HG02870 (cell line): Measurements from ENCODE around the gene ORM2.

Source experiments
- ATAC-seq: cut with Tn5 transposase; IDR thresholded peaks from one replicate; pipeline ENCODE4 v1.9.1; 2021; ENCODE audit warnings: mild to moderate bottlenecking, moderate library complexity; ENCODE audit not compliant: unreplicated experiment

The ORM2 gene

DNA sequence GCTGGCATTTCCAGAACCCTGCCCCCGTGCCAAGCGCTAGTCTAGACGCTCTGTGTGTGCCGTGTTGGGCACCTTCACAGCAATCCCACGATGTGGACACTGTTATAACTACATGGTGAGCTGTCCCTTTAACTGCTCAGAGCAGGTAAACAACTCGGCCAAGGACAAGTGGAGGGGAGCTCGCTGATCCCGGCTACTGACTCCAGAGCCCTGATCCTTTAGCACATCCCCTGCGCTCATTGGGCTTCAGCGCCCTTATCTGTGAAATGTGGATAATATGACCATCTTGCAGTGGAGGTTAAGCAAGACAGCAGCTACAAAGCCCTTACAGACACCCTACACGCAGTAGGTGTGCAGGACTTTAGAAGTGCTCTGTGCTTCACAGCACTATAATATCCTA is 16.5 kb downstream of the ORM2 start:
- ATAC-seq: no peak

DNA sequence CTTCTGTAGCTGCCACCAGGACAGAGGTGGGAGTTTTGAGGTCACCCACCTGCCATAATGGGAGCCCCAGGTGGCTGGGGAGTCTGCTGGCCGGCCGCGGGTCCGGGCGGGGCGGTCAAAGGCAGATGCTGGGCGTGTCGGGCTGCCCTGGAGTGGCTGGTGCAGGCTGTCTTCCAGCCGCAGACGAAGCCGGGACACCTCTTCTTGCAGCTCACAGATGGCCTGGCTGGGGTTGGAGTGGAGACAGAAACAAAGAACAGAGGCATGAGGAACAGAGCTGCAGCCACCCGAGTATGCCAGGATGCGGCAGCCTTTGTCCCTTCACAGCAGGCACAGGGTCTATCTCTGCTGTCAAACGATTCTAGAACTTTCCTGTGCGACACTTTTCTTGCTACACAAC is 18.0 kb downstream of the ORM2 start:
- ATAC-seq: no peak

DNA sequence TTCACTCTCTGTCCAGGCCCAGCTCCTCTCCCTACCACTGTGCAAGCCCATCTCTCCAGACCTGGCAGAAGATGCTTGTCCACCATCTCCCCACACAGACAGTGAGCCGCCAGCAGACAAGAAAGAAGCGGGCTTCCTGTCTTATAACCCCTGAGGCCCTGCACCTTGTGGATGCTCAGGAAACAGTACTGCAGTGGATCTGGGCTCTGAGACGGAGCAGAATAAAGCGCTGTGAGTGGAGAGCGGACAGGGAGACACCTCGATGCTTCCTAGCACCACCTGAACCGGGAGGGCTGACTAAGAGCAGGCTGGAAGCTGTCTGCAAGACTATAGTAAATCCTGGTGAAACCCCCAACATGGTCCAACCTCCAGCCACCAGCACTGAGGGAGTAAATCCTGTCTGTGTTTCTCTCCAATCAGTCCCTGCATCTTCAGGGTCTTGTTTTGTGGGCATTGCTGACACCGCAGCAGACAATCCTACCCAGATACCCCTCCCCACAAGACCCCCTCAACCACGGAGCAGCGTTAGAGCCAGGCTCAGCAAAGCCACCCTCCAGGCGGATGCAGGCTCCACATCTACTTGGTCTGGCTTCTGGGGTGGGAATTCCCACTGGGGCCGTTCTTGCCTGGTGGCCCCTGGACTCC is 18.7 kb downstream of the ORM2 start:
- ATAC-seq: no peak

DNA sequence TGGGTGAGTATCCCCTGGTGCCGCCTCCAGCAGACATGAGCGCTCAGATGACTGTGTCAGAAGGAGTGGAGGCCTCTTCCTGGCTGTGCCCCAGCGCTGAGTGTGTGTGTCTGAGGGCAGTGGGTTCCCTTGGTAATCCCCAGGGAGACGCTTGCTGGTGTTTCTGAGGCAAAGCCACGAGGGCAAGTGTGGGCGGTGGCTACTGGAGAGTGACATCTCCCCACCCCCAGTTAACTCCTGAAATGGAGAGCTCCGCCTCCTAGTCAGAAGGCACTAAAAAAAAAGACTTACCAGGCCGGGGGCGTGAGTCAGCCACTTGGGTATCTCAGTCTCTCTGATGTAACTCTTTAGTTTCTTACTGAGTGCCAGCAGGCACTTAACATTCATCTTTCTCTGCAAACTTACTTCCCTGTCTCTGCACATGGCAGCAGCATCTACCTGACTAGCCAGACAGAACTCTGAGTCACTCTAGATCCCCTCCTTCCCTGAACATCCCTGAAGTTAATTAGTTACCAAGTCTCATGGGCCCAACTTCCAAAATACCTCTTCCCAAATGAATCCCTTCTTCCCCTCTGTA is 19.3 kb downstream of the ORM2 start:
- ATAC-seq: peak; percentile 89

GRCh38 chr9:114349713-114350480 is 20.2 kb downstream of the ORM2 start:
- no peak for ATAC-seq

GRCh38 chr9:114350636-114351401 is 21.1 kb downstream of the ORM2 start:
- no peak for ATAC-seq

GRCh38 chr9:114351932-114352331 is 22.3 kb downstream of the ORM2 start:
- no peak for ATAC-seq

GRCh38 chr9:114355821-114356220 is 26.2 kb downstream of the ORM2 start:
- no peak for ATAC-seq

DNA sequence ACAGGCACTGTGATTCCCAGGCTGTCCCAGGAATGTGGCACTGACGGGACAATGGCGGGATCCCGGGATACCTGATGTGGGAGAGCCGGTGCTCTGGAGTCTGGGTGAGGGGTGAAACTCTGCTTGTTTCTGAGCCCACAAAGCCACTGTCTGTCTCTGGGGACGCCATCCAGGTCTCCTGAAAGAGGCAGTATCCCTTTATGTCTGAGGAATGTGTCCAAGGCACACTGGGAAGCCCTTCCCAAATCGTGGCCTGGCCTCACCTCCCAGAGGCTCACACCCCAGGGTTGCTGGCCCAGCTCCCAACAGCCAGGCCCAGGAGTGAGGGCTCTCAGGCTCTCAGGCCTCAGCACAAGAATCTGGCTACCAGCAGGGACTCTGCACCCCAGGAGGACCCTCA is 27.1 kb downstream of the ORM2 start:
- ATAC-seq: no peak

- ATAC-seq: no peak
Observed at GRCh38 chr9:114357360-114357759, 27.7 kb downstream of the ORM2 start.

DNA sequence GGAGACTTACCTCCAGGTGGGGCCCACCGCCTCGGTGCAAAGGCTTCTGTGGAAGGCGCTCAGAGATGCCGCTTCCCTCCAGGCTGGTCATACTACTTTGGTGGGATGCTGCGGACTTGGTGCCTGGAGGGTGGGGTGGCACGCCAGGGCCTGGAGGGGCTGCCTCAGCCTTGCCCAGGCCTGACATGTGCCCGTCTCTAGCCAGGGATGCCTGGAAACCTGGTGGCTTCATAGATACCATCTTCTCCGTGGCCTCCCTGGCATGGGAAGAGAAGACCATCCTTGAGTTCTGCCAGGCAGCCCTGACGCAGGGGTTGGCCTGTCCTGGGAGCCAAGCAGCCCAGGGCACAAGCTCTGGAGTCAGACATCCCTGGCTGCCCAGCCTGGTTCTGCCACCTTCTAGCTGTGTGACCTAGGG is 28.3 kb downstream of the ORM2 start:
- no peak for ATAC-seq

GRCh38 chr9:114359801-114360200 is 30.1 kb downstream of the ORM2 start:
- ATAC-seq: no peak

GRCh38 chr9:114361542-114361941 is 31.9 kb downstream of the ORM2 start:
- ATAC-seq: no peak

GRCh38 chr9:114362394-114362793 is 32.7 kb downstream of the ORM2 start:
- no peak for ATAC-seq

- no peak for ATAC-seq
Observed at GRCh38 chr9:114363424-114363823, 33.8 kb downstream of the ORM2 start.

DNA sequence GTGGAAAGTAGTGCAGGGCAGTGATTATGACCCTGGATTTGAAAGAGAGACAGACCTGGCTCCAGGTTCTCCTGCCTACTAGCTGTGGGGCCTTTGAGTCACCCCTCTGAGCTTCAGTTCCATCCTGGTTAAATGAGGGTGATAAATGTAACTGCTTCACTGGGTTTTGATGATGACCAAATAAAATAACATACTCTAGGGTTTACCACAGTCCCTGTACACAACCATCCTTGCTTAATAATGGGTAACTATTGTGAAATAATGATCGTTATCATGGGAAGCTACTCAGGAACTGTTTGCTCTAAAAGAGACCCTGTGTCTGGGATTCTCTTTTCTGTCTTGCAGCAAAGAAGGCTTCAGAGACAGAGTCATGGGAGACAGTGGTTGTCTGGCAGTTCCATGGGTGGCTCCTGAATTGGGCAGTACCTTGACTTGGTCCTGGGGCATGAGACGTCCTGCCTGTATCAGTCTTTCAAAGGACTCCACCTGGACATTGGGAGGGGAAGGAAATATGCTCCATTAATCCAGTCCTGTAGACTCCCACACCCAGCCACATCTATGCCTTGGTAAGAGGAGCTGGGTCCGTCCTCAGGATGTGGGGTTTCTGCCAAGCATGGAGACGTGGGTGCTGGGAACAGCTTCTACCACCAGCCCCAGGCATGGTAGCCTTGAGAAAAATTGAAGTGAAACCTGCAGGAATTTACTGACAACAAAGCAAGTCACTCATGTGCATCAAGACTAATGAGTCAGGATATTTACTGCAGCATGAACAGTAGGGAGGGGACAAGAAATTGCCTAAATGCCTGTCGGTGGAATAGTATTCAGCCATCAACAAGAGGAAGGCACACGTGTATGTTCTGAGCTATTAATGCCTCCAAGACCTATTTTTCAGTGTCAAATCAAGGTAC is 34.7 kb downstream of the ORM2 start:
- no peak for ATAC-seq

DNA sequence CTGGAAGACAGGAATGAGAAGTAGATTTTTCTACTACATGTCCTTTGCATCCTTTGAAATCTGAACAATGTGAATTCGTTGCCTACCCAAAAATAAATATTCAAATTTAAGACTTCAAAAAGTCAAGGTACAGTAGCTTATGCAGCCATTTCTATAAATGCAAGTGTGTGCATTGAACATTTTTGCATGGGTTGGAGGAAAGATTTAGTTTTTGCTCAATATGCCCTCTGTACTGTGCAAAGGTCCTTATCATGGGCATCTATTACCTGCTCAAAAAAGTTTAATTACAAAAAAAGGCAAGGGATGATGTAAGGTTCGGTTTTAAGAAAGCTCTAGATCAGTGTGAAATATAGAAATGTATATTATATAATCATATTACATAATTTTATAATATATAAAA is 35.5 kb downstream of the ORM2 start:
- ATAC-seq: no peak

DNA sequence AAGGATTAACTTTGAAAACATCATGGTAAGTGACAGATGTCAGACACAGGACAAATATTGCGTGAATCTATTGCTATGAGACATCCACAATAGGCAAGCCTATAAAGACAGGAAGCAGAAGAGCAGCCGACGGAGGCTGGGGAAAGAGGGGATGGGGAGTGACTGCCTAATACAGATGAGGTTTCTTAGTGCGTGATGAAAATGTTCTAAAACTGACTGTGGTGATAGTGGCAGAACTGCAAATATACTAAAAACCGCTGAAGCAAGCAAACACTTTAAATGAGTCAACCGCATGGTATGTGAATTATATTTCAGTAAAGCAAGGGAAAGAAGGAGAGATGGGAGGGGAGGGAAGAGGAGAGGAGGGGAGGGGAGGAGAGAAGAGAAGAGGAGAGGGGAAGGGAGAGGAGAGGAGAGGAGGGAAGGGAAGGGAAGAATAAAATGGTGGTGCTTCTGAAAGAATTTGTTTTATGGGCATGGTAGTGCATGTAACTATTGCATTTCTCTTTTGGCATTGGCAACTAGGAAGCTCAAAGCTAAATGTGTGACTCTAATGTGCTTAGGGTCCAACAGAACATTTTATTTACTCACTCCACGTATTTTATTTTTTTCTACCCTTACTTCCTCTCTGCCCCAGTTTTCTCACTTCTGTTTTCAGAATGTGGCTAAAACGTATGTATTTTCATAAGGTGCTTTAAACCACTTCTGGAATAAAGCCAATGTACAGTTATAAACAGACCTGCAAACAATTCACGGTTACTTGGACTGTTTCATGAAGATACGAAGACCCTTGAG is 36.9 kb downstream of the ORM2 start:
- peak; percentile 63 for ATAC-seq

- no peak for ATAC-seq
Observed at GRCh38 chr9:114367366-114367765, 37.7 kb downstream of the ORM2 start.
